Coronary artery (tissue), 2 donors: ENCODE results near the gene RNF169.

Experiments used
- DNase-seq: peaks from one replicate; pipeline ENCODE4 v3.0.0-alpha.2; 2017; ENCODE audit warnings: low spot score
- H3K27ac ChIP-seq, 2 donors: fragments of 200-600 bp; sonication (generic); one replicate each; pipeline ENCODE4 v1.5.1; 2016 to 2019
- H3K4me3 ChIP-seq: fragments of 200-600 bp; sonication (generic); 2 replicates; pipeline ENCODE4 v1.5.1; 2016; ENCODE audit warnings: mild to moderate bottlenecking, moderate library complexity
- CTCF ChIP-seq: fragments of 200-600 bp; sonication (generic); IDR thresholded peaks from one replicate; pipeline ENCODE4 v1.5.1; 2019; ENCODE audit warnings: antibody characterized with exemption

Gene RNF169

DNA sequence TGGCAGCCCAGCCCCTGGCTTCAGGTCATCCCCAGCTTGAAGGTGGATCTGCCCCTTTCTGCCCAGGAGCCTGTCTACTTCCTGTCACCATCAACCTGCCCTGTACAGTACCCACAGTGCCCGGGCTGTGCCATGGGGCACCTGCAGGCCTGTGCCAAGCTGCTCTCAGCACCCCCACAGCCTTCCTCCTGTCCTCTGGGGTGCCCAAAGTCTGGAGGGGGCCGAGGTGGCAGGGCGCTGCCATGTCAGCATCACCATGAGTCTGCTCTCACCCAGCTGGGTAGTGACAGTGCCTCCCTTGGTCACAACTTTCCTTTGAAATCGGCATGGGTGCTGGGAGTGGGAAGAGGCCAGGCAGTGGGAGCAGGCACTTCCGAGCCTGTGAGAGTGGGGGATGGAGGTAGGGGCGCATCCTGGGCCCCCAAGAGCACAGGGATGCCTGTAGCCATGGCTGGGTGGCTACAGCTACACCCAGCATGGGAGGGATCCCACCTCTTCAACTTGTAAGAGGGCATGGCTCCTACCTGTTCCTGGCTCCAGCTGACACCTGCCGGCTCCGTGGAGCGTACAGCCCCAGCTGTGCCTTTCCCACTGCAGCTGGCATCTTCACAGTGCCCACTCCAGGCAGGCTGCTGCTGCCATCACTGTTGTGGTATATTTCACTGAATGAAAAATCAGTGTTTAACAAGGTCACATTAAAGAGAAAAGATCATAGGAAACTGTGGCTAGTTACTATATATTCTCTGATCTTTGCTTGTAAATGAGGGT is 42.9 kb downstream of the RNF169 start:
- H3K27ac ChIP-seq = no peak overlapping the region
- no peak for TF ChIP-seq CTCF
- H3K4me3 ChIP-seq = no peak overlapping the region
- DNase-seq = no peak

GRCh38 chr11:74806267-74806666 is 57.6 kb downstream of the RNF169 start:
- TF ChIP-seq CTCF = no peak
- Histone ChIP-seq H3K4me3 (no peak overlapping the region), H3K27ac (no peak overlapping the region)
- no peak for DNase-seq

GRCh38 chr11:74809801-74810200 is 61.2 kb downstream of the RNF169 start:
- H3K4me3 ChIP-seq = no peak overlapping the region
- DNase-seq = no peak
- no peak for TF ChIP-seq CTCF
- H3K27ac ChIP-seq = no peak overlapping the region

- Histone ChIP-seq H3K27ac (no peak overlapping the region), H3K4me3 (no peak overlapping the region)
- DNase-seq = no peak
- TF ChIP-seq CTCF = no peak
Measured at GRCh38 chr11:74815966-74816365, 67.3 kb downstream of the RNF169 start.

GRCh38 chr11:74816664-74817063 is 68.0 kb downstream of the RNF169 start:
- no peak for TF ChIP-seq CTCF
- H3K27ac ChIP-seq = no peak overlapping the region

DNA sequence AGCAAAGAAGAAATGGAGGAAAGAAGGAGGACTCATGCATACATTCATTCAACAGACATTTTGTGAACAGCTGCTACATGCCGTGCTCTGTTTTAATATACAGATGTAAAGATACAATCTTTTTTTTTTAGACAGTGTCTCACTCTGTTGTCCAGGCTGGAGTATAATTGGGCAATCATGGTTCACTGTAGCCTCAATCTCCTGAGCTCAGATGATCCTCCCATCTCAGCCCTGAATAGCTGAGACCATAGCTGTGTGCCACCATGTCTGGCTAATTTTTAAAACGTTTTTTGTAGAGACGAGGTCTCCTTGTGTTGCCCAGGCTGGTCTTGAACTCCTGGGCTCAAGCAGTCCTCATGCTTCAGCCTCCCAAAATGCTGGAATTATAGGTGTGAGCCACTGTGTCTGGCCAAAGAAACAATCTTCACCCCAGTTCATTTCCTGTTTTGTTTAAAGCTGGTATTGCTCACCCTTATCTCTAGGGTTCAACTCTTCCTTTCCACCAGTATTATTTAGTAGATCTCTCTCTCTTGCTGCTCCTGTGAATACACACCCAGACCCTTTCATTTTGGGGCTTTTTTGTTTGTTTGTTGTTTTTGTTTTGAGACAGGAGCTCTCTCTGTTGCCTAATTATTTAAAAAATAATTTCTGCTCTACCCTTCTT is 69.8 kb downstream of the RNF169 start:
- TF ChIP-seq CTCF = no peak
- H3K4me3 ChIP-seq = no peak overlapping the region
- H3K27ac ChIP-seq = no peak overlapping the region
- no peak for DNase-seq

More at GRCh38 chr11:74816664-74817063, 68.0 kb downstream of the RNF169 start:
- no peak overlapping the region for H3K4me3 ChIP-seq
- DNase-seq = no peak

DNA sequence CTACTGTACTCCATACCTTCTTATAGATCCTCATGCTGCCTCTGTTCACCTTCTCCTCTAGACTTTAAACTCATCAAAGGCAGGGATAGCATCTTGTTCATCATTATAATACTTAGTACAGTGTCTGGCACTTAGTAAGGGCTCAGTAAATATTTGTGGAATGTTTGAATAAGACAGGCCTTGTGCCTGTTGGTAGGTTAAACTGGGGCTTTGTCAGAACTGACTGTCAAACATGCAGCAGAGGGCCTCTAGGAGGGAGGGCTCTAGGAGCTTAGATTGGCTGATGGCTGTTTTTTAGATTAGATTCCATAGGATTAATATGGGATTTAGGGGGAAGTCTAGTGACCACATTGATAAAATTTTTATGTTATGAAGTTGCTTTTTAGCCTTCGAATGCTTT is 70.8 kb downstream of the RNF169 start:
- no peak for DNase-seq
- TF ChIP-seq CTCF = no peak
- H3K4me3 ChIP-seq = no peak overlapping the region
- peak overlapping the region in 1 of 2 donors; percentile 12 for H3K27ac ChIP-seq
